Esophagus squamous epithelium (tissue), 4 donors: ENCODE measurements around the gene ADAM19.

ENCODE experiments used
- CTCF ChIP-seq, 6 experiments: fragments of 450-650 bp in 4 of 6; fragments of 200-600 bp in 2 of 6; sonication (generic) in 2 of 6; IDR thresholded peaks; one replicate each; pipeline ENCODE4 v1.5.1; 2016 to 2019; ENCODE audit warnings: antibody characterized with exemption in 6 of 6, mild to moderate bottlenecking in 4 of 6, moderate library complexity in 4 of 6
- POLR2A ChIP-seq, 4 donors: fragments of 450-650 bp; IDR thresholded peaks; one replicate each; pipeline ENCODE4 v1.6.1; 2017; ENCODE audit warnings: antibody characterized with exemption in 4 of 4, mild to moderate bottlenecking in 4 of 4, moderate library complexity in 3 of 4

- TF ChIP-seq CTCF (IDR thresholded peaks at IDR 0.05) (no peak), POLR2A (IDR thresholded peaks at IDR 0.05) (no peak)
These were observed 19.3 kb upstream of the ADAM19 start for GRCh38 chr5:157594675-157595459.
